Stimulated activated CD8-positive, alpha-beta memory T cell treated with anti-CD3 and anti-CD28 coated beads, Interleukin-7, amount 100 ng/mL, for 48 hours (primary cell): ENCODE data around the gene SLITRK4.

ENCODE experiments used
- DNase-seq, 2 donors: peaks; one replicate each; pipeline ENCODE4 v3.0.0-alpha.2; 2020; ENCODE audit warnings: low read depth in 1 of 2; ENCODE audit errors: extremely low read depth in 1 of 2

Gene SLITRK4

GRCh38 chrX:143635915-143636314, at the start of gene SLITRK4:
SLITRK4 (minus strand) TSS chrX:143636101; CDS start chrX:143631108, 4,993 bp downstream.
- DNase-seq = no peak

DNA sequence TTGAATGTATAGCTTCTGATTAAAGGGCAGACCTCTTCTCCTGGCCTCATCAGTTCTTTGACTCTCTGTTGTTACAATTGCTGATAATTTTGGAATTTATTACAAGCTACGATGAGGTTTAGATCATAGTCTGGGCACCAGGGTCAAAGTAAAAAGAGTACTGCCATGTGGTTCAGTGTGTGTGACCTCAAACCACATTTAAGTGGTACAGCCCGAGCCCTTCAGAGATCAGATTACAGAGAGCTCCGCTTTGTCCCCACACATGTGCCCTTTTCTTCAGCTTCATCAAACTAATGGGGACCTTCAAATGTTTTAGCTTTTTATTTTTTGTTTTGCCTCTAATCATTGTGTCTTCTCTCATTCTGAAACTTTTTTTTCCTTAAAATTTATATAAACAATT, 47.6 kb upstream of the SLITRK4 start:
- DNase-seq = no peak

GRCh38 chrX:143674926-143675325, 39.0 kb upstream of the SLITRK4 start:
- DNase-seq = no peak

DNA sequence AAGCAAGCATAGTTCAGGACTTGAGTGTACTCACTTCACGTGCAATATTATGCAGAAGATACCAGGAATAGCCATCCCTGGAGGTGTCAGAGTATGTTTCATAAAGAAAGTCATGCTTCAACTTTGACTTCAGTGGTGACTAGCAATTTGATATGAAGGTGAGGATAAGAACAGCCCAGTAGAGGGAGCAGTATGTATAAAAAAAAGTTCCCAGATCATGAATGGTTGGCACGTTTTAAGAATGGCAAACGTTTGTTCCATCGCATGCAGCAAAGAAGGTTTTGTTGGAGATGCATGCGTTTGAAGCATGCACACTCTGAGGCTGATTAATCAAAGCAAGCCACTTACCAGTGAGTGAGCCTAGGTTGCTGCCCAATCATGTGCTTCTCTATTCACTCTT, 33.5 kb upstream of the SLITRK4 start:
- no peak for DNase-seq

DNA sequence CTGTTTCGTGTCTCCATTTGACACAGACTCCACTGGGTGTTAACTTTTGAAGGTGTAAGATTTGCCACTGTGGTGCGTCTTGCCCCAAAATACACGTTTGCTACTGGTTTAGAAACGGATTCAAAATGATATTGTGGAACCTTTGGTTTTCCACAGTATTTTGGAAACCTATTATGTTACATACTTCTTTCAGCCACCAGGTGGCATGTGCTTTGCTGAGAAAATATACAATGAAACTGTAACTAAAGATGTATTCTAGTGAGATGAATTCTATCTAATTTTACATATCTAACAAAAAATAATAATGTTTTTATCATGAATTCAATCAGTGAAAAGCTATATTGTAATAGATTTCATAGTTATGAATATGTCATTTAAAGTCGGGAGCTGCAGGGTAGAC, 28.4 kb upstream of the SLITRK4 start:
- no peak for DNase-seq

GRCh38 chrX:143663755-143664154, 27.9 kb upstream of the SLITRK4 start:
- DNase-seq = no peak

GRCh38 chrX:143661286-143661685, 25.4 kb upstream of the SLITRK4 start:
- DNase-seq = no peak

DNA sequence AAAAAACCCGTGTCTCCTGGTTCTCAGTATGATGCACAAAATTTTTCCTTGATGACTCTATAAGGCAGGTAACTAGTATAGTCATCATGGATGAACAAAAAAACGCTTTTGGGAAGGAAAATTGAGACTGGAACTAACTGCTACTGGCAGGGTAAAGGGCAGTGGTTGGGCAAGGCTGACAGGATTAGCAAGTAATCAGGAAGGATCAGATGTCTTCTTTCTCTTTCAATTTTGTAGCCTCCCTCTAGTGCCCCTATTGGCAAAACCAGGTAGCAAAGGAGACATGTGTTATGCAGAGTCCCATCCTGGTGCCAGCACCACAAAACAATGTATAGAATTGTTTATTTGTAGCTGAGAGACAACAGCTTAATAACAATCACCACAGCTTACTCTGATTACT, 12.8 kb upstream of the SLITRK4 start:
- no peak for DNase-seq

DNA sequence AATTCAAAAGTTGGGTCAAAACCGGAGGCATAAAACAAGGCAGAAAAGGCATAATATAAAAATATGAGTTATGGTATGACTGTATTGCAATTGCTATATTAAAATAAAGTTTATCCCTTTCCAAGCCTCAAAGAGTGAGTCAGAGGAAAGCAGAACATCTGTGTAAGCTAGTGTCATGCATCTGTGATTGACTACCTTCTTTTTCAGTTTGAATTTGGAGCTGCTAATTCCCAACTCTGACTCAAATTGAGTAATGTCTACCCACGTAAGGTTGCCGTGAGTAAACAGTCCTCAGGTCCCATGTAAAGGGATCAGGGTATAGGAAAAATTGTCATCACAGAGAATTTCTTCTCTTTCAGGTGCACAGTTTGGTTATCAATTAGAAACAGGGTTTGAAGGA, 6.5 kb upstream of the SLITRK4 start:
- no peak for DNase-seq

- DNase-seq = no peak
Measured at GRCh38 chrX:143636831-143637230, 930 bp upstream of the SLITRK4 start.

DNA sequence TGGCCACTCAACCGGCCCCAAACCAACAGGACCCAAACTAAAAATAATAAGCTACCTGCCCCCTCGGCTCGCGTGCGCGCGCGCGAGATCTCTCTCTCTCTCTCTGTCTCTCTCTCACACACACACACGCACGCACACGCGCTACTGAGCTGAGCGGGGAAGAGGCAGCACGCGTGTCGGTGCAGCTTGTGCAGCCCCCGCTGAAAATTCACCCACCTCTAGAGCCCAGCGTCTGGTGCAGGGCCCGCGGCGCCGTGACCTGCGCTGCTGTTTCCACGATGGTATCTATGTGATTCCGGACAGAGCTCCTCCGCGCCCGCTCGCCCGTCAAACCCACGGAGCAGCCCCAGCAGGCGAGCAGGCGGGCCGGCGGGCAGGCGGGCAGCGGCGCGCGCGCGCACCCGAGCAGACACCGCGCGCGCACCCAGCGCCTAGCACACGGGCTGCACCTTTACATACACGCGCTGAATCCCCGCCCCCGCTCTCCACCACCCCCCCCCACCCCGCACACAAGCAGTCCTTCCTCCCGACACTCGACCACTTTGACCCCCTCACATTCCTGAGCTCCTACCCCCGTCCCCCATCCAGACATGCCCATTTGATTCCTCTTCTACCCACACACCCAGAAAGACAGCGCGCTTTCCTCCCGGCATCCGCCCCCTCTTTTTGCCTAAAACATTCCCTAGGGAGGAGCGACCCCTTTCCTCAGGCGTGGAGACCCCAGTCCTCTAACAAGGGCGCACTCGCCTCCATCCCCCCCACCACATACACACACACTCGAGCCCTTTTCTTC, 1.0 kb downstream of the SLITRK4 start:
- no peak for DNase-seq

- DNase-seq = no peak
Measured at GRCh38 chrX:143634309-143634662, 1.6 kb downstream of the SLITRK4 start.

GRCh38 chrX:143633461-143634308, 2.2 kb downstream of the SLITRK4 start:
- DNase-seq = no peak

- DNase-seq = no peak
Measured at GRCh38 chrX:143632625-143633410, 3.1 kb downstream of the SLITRK4 start.

DNA sequence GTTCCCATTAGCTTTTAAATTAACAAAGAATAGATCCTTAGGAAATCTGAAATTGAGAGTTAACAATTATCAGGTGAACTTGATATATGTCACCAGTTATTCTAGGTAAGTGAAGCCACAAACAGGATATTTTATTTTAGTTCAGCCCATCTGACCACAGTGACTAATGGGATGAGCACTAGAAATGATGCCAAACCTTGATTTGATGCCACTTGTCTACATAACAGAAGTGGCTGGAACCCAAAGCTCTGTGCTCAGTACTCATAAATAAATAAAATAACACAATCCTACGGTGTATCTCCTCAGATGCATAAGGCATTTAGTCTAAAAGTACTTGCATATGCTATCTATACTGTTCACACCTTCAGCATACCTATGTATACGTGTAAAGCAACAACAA, 12.2 kb downstream of the SLITRK4 start:
- no peak for DNase-seq

DNA sequence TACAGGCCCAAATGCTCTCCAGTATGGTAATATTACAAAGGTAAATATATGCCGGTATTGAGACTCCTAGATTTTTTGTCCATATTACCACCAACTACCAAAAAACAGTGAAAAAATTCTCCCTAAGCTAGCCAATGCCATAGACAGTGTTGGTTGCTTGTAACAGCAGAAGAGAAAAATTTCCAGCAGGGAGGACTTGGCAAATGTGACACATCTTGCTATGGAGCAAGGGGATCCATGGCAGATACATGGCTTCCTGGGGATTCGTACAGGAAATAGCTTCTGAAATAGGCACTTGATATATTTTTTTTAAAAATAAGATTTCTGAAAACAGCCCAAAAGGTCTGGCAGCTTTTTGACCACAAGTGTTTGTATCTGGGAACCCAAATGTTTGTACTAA, 14.6 kb downstream of the SLITRK4 start:
- no peak for DNase-seq

DNA sequence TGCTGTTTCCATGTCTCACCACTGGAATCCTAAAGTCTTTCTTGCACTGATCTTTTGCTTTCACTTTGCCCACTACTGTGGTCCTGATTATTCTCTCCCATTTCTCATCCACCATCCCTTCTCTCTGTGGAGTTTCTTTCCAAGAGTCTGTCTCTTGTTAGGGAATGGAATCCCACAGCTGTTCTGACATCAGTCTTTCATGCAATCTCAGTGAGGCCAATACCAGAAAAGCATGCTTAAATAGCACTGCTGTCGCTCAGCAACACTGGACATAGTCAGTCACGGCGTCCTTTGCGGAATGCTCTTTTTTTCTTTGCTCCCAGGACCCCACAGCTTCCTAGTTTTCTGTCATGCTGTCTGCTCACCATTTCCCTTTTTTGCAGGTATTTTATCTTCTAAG, 20.1 kb downstream of the SLITRK4 start:
- no peak for DNase-seq

GRCh38 chrX:143601809-143602208, 34.1 kb downstream of the SLITRK4 start:
- DNase-seq = no peak

- DNase-seq = no peak
Measured at GRCh38 chrX:143581240-143581639, 54.7 kb downstream of the SLITRK4 start.

DNA sequence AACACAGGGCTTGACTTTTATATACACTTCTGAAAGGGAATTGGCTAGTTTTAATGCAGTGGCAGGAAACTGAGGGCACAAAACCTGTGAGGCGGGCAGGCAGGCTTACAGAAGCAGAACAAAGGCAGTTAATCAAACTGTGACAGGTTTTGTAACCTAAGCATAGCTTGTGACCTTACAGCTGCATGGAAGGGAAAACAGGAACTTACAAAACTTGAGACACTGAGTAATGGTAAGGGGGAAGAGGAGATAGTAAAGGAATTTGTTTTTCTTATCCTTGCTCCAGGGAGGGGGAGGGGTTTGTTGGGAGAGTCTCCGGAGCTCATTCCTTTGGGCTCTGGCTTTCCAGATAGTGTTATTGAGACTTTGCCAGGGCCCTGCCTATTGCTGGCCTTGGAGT, 55.6 kb downstream of the SLITRK4 start:
- DNase-seq = no peak
